HG03432 (cell line): ENCODE measurements around the gene LRRC32.

Experiments used
- ATAC-seq: cut with Tn5 transposase; IDR thresholded peaks from one replicate; pipeline ENCODE4 v1.9.1; 2021; ENCODE audit warnings: mild to moderate bottlenecking, moderate library complexity; ENCODE audit not compliant: unreplicated experiment

The LRRC32 gene

DNA sequence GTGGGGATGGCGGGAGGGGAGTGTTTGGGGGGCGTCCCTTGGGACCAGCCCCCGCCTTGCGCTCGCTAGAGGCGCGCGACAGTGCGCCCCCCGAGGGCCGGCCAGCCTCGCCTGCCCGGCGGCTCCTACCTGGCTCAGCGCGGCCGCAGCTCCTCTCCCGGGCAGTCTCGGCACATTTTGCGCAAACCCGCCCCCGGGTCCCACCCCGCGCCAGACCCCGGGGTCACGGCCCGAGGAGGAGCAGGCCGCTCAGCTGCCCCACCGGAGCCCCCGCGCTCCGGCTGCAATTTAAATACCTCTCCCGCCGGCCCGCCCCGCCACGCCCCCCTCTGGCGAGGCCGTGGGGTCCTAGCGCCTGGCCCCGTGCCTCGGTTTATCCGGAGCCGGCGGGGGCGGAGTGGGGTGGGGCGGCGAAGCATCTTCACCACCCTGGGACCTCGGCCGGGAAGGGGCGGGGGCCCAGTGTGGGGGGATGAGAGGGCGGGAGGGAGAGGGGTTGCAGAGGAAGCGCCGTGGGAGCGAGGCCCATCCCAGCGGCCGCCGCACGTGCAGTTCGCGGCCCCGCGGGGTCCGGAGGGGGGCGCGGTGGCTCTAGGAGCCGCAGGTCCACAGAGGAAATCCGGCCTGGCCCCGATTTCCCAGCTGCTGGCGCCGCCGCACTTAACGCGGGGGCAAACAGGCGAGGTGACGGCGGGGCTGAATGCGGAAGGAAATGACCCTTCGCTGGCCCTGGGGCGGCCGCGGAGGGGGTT lies at the start of gene LRRC32:
LRRC32 (minus strand) TSS at position 263 of the 752 bp plus-strand sequence. CDS start 4,793 bp downstream, outside the sequence.
- no peak for ATAC-seq

DNA sequence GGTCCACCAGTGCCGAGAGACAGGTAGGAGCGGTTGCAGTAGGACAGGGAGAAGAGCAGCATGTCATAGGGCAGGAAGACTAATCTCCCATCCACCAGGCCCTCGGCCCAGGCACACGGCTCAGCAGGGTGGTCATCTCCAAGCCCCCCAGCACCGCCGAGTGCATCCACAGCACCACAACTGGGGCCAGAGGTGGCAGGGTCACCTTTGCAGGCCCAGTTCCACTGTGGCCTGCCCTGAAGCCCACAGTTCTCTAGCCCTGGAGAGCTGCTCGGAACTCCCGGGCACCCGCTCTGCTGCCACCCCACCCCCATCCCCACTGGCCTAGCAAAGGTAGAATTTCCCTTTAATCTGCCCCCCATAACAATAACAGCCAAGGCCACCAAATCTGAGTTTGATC lies 49.1 kb upstream of the LRRC32 start:
- no peak for ATAC-seq

- ATAC-seq: no peak
Measured at GRCh38 chr11:76719281-76719680, 48.7 kb upstream of the LRRC32 start.

GRCh38 chr11:76717816-76718215 lies 47.3 kb upstream of the LRRC32 start:
- ATAC-seq: no peak

GRCh38 chr11:76717369-76717768 lies 46.8 kb upstream of the LRRC32 start:
- no peak for ATAC-seq

GRCh38 chr11:76716268-76716667 lies 45.7 kb upstream of the LRRC32 start:
- ATAC-seq: no peak

- no peak for ATAC-seq
Measured at GRCh38 chr11:76714493-76714892, 43.9 kb upstream of the LRRC32 start.

- ATAC-seq: no peak
Measured at GRCh38 chr11:76713499-76713898, 43.0 kb upstream of the LRRC32 start.

GRCh38 chr11:76712125-76712524 lies 41.6 kb upstream of the LRRC32 start:
- no peak for ATAC-seq

DNA sequence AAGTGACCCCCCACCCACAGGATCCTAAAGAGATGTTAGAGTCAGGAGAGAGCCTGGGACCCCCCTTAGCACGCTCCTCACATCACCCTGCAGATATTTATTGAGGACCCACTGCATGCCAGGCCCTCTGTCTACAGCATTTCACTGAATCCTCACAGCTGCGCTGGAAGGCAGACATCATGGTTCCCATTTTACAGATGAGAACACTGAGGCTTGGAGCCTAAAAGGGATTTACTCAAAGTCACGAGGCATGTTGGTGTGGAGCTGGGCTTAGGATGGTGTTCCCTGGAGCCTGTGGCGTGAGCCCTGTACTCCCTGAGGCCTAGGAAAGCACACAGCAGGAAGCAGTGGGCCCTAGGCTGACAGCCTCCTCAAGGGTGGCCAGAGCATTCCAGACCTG lies 39.2 kb upstream of the LRRC32 start:
- no peak for ATAC-seq

DNA sequence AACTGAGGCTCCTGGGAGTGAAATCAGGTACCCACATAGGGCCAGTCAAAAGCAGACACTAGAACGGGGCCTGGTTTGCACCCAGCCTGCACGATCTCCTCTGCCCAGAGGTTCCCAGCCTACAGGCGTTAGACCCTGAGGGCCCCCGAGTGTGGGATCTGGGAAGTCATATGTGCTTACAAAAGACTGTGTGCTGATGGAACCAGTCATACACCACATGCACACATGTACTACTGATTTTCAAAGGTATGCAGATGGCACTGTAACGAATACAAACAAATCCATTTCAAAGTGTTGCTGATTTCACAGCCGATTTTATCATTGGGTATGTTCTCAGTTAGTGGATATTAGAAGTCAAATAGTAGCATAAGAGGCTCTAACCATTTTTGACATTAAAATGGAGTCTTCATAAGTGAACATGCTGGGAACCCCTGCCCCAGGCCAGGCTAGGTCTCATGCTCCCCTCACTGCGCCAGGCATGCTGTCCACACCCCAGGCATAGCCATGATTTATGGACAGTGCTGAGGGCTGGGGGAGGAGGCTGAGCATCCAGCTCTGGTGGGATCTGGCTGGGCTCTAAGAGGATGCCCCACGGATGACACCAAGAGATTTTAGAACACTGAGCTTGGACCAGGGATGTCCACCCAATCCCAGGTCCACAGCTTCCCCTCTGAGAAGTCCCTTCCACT lies 38.6 kb upstream of the LRRC32 start:
- no peak for ATAC-seq

DNA sequence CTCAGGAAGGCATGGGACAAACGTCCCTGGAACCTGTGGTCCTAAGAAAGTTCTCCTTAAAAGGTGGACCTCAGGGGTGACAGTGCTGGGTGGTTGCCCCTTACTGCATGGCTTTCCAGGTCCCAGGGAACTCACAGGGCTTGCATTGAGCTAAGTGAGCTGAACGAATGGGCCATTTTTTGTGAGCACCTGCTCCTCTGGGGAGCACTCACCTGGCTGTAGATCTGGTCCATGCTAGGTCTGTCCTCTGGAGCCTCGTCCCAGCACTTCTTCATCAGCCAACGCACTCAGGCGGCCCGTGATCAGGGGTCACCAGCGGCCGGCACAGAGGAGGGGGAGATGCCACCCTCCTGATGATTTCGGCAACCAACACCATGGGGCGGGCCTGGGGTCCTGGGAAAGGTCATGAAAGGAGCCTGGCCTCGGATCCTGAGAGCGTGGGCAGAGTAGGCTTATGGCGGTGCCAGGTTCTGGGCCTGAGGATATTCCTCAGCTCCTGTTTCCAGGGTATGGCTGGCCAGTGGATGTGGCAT lies 36.8 kb upstream of the LRRC32 start:
- no peak for ATAC-seq

GRCh38 chr11:76706667-76707066 lies 36.1 kb upstream of the LRRC32 start:
- ATAC-seq: no peak

DNA sequence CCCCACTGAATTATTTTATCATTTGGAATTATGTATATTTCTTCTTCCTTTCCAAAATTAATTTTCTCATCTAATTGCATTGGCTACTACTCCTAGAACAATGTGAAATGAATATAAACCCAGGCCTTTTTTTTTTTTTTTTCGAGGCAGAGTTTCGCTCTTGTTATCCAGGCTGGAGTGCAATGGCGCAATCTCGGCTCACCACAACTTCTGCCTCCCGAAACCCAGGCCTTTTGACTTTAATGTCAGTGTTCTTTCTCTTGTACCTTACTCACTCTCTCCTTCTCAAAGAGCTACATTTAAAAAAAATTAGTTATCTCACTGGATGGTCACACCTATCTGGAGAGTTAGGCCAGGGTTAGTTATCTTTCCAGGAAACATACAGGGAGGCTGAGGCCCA lies 35.3 kb upstream of the LRRC32 start:
- ATAC-seq: no peak

DNA sequence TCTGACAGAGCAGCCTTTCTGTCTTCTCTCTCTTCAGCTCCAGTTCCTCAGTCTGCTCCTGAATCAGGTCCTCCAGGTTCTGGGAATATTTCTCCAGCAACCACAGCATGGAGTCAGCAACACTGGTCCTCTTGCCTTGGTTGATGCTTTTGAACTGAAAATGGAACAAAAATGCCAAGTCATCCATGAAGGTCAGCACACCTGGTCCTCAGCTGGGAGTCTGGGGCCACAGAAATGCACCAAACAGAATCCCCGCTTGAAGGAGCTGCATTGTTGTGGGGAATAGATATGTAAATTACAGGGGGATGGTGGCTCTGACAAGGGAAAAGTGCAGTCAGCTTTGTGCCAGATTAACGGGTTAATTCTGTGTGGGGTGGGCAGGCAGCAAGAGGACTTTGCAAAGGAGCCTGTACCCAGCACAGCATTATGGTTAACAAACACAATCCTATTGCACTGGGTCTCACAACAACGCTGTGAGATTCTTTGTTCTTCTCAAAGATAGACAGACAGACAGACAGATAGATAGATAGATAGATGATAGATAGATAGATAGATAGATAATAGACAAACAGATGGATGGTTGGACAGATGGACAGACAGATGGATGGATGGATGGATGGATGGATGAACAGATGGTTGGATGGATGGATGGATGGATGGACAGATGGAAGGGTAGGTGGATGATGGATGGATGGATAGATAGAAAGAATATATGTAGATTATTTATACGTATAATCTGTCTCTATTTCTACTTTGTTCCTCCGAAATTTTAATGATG lies 33.8 kb upstream of the LRRC32 start:
- no peak for ATAC-seq

DNA sequence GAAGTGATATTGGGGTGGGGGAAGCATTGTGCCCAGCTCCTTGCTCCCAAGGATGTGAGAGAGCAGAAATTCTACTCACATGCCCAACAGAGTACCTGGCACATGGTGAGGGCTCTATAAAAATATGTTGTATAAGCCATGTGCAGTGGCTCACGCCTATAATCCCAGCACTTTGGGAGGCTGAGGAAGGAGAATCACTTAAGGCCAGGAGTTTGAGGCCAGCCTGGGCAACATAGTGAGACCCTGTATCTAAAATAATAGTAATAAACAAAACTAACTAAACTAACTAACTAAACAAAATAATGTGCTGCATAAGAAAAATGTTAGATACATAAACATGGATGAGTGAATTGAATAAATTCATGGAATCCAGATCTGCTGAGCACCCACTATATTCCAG lies 33.2 kb upstream of the LRRC32 start:
- no peak for ATAC-seq

DNA sequence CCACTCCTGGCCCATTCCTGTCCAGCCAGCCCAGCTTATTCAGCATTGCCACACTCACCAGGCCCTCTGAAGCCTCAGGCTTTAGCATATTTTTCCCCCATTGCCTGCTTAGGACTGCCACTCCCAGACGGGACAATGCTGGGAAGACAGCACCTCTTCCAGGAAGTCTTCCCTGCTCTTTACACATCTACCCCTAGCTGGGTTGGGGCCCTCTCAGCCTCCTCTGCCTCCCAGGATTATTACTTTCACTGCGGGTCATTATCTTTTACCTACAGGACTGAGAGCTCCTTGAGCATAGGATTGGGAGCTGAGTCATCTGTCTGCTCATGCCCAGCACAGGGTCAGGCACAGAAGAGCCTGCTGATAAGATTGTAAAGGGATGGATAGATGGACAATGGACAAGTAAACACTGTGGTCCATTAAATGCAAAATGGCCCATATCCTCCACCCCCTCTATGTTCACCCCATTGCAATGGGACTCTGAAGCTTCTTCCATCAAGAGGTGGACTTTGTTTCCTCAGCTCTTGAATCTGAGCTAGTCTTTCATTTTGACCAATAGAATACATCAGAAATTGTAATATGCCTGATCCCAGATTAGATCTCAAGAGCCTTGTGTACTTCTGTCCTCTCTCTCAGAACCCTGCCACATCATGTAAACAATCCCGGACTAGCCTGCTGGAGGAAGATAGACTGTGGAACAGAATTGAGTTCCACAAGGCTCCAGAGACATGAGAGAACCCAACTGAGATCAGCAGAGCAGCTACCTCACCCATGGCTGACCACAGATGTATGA lies 32.0 kb upstream of the LRRC32 start:
- ATAC-seq: no peak

DNA sequence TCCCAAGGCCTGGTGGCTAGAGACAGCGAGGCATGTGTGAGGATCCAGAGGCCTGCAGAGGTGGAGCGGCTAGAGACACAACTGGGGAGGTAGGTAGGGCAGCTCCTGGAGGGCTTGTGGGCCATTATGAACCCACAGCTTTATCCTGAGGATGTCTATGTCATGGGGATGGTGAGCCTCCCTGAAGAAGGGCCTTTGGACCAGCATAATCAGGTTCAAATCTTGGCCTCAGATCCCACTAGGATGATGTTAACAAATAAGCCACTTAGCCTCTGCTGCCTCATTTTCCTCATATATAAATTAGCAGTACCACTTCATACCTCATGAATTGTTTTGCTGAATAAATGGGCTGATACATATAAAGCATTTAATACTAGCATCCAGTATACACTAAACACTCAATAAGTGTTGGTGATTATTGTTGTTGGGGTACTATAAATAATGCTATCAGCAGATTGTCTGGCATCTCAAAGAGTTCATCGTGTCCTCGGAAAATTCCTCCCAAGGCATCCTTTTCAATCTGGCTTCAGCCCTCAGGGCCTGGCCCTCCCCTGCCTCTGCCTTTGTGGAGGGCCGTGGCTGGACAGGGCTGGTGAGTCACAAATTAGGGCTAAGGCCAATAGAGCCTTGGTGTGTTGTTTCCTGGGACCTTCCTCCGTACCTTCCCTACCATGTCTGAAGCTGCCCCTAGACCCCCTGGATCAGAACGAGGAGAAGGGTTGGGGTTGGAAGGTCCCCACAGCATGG lies 30.9 kb upstream of the LRRC32 start:
- ATAC-seq: no peak

- ATAC-seq: no peak
Measured at GRCh38 chr11:76700177-76701100, 29.9 kb upstream of the LRRC32 start.
